ENCODE data around the gene RHEX.

DNA sequence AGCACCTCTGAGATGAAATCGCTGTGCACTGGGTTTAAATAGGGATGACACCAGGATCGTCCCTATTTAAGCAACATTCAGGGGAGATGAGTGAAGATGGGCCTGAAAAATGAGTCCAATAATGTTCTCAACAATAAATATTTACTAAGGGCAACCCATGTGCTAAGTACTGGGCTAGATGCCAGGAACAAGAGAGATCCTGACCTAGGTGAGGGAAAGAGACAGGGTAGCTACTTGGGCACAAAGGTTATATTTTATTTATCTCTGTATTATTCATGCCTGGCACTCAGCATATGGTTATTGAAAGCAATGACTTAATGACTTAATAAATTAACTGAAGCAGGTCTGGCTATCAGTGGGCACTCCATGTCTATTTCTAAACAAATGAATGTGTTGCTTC is 91.6 kb downstream of the RHEX start:
- no peak for TF ChIP-seq POLR2A (IDR thresholded peaks at IDR 0.05)
- TF ChIP-seq POLR2AphosphoS5 (IDR thresholded peaks at IDR 0.05): no peak
